22Rv1 (cell line): ENCODE data around the gene PHYKPL.

Experiments used
- ZFX ChIP-seq: fragments of 450-650 bp; IDR thresholded peaks from 2 replicates; pipeline ENCODE4 v1.6.1; 2017; ENCODE audit warnings: antibody characterized with exemption, borderline replicate concordance
- TF ChIP-seq, protein P1 (sequence below): fragments of 450-650 bp; IDR thresholded peaks from 2 replicates; pipeline ENCODE4 v1.5.1; 2017; ENCODE audit warnings: mild to moderate bottlenecking

DNA sequence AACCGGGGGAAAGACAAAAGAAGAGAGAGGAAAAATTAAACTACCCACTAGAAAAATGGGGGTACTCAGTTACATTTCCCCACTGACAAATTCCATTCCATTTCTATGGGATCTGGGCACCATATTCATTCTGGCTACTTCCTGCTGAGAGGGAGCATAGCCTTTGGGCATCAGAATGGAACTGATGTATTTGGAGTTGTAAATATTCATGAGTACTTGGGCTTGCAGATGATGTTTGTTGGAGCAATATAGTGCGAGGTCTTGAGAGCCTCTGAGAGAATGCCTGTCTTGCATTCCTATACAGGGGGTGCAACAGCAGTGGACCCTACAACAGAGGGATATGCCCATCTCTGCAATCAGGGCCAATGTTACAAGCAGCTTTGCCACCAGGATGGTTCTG lies 62.1 kb downstream of the PHYKPL start:
- TF ChIP-seq, protein P1, sequence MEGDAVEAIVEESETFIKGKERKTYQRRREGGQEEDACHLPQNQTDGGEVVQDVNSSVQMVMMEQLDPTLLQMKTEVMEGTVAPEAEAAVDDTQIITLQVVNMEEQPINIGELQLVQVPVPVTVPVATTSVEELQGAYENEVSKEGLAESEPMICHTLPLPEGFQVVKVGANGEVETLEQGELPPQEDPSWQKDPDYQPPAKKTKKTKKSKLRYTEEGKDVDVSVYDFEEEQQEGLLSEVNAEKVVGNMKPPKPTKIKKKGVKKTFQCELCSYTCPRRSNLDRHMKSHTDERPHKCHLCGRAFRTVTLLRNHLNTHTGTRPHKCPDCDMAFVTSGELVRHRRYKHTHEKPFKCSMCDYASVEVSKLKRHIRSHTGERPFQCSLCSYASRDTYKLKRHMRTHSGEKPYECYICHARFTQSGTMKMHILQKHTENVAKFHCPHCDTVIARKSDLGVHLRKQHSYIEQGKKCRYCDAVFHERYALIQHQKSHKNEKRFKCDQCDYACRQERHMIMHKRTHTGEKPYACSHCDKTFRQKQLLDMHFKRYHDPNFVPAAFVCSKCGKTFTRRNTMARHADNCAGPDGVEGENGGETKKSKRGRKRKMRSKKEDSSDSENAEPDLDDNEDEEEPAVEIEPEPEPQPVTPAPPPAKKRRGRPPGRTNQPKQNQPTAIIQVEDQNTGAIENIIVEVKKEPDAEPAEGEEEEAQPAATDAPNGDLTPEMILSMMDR, result no peak
- TF ChIP-seq ZFX, result no peak
